HCT116 (cell line): ENCODE measurements around the gene TTLL5.

Experiments
- CTCF ChIP-seq, 3 experiments: fragments of 200-600 bp in 1 of 3; sonication (generic) in 1 of 3; IDR thresholded peaks in 2 of 3; conservative IDR thresholded peaks in 1 of 3; 2 replicates each; pipeline ENCODE4 v1.5.1; 2012 to 2017; ENCODE audit warnings: low read depth in 2 of 3, low read length in 2 of 3, antibody characterized with exemption in 1 of 3, borderline replicate concordance in 1 of 3, control low read depth in 1 of 3, mild to moderate bottlenecking in 1 of 3, mixed read lengths in 1 of 3, mixed run types in 1 of 3, moderate library complexity in 1 of 3; ENCODE audit not compliant: insufficient read depth in 1 of 3
- EZH2phosphoT487 ChIP-seq: fragments of 200-600 bp; IDR thresholded peaks from 2 replicates; pipeline ENCODE4 v1.6.1; 2018; ENCODE audit warnings: antibody characterized with exemption, borderline replicate concordance
- FOSL1 ChIP-seq: IDR thresholded peaks from 2 replicates; pipeline ENCODE4 v1.6.1; 2012; ENCODE audit warnings: low read depth
- MAX ChIP-seq: IDR thresholded peaks from 2 replicates; pipeline ENCODE4 v1.6.1; 2012
- POLR2A ChIP-seq: IDR thresholded peaks from 2 replicates; pipeline ENCODE4 v1.7.0; 2011; ENCODE audit warnings: borderline replicate concordance; ENCODE audit not compliant: insufficient read depth, insufficient read length; ENCODE audit errors: extremely low read depth
- SP1 ChIP-seq: IDR thresholded peaks from 2 replicates; pipeline ENCODE4 v1.6.1; 2012; ENCODE audit warnings: low read depth
- TCF7L2 ChIP-seq: IDR thresholded peaks from 2 replicates; pipeline ENCODE4 v1.7.0; 2011; ENCODE audit warnings: borderline replicate concordance, inconsistent platforms; ENCODE audit not compliant: insufficient read depth, insufficient read length; ENCODE audit errors: extremely low read depth
- ZNF274 ChIP-seq: fragments of 200-500 bp; sonication (Bioruptor generic); IDR thresholded peaks from 2 replicates; pipeline ENCODE4 v1.6.1; 2014; ENCODE audit warnings: mild to moderate bottlenecking, low read depth, low read length, inconsistent platforms

- TF ChIP-seq CTCF (IDR thresholded peaks at IDR 0.05 in 2 of 3, conservative IDR thresholded peaks at IDR 0.05 in 1 of 3; ENCODE audit: borderline replicate concordance in 1 of 3, insufficient read depth in 1 of 3, low read depth in 2 of 3, low read length in 2 of 3) (no peak), FOSL1 (no peak), POLR2A (no peak), TCF7L2 (no peak), EZH2phosphoT487 (no peak), SP1 (no peak), ZNF274 (no peak), MAX (no peak)
These were observed 193.2 kb downstream of the TTLL5 start for GRCh38 chr14:75854111-75854799.
